ENCODE results near the gene PAPPA. TPM values are rescaled to one million over a fixed set of nuclear protein-coding genes. Genes with fewer than 3 reads are reported as not detected.

Gene PAPPA
- total RNA-seq, 3 donors from 2014 or later, result 0.61 to 2.5 (median 1.9) TPM

- intact Hi-C loops (cut with DNase I, micrococcal nuclease), result no loop called here
- no peaks in the 10 kb centered on the region for H3K36me3 ChIP-seq (ENCODE audit: low read depth)
- no peak for ATAC-seq
Observed at GRCh38 chr9:116300360-116300870, 146.8 kb downstream of the PAPPA start.

GRCh38 chr9:116303270-116303669, 149.7 kb downstream of the PAPPA start:
- ATAC-seq (no peak), DNase-seq (no peak)
- Histone ChIP-seq H3K4me1 (ENCODE audit: low read depth) (no peaks in the 10 kb centered on the region), H3K36me3 (ENCODE audit: low read depth) (no peaks in the 10 kb centered on the region), H3K9me3 (no peaks in the 10 kb centered on the region), H3K4me3 (no peak overlapping the region)
- intact Hi-C loops (cut with DNase I, micrococcal nuclease), result no loop called here
- TF ChIP-seq CTCF (IDR thresholded peaks at IDR 0.05), result no peak

More at GRCh38 chr9:116300360-116300870, 146.8 kb downstream of the PAPPA start:
- Histone ChIP-seq H3K4me3 (no peak overlapping the region), H3K9me3 (no peaks in the 10 kb centered on the region), H3K4me1 (ENCODE audit: low read depth) (no peaks in the 10 kb centered on the region)
- TF ChIP-seq CTCF (IDR thresholded peaks at IDR 0.05), result no peak
- no peak for DNase-seq

GRCh38 chr9:116303886-116304538, 150.4 kb downstream of the PAPPA start:
- no peak for TF ChIP-seq CTCF (IDR thresholded peaks at IDR 0.05)
- DNase-seq, result no peak
- H3K9me3 ChIP-seq, result no peaks in the 10 kb centered on the region
- H3K4me3 ChIP-seq, result no peak overlapping the region
- no peaks in the 10 kb centered on the region for H3K36me3 ChIP-seq (ENCODE audit: low read depth)
- intact Hi-C loops (cut with DNase I, micrococcal nuclease), result no loop called here
- ATAC-seq, result no peak
- H3K4me1 ChIP-seq (ENCODE audit: low read depth), result no peaks in the 10 kb centered on the region

- DNase-seq (no peak), ATAC-seq (no peak)
- no peaks in the 10 kb centered on the region for H3K36me3 ChIP-seq (ENCODE audit: low read depth)
- H3K4me3 ChIP-seq, result no peak overlapping the region
- TF ChIP-seq CTCF (IDR thresholded peaks at IDR 0.05), result no peak
- no peaks in the 10 kb centered on the region for H3K4me1 ChIP-seq (ENCODE audit: low read depth)
- no peaks in the 10 kb centered on the region for H3K9me3 ChIP-seq
- intact Hi-C loops (cut with DNase I, micrococcal nuclease), result no loop called here
Observed at GRCh38 chr9:116304761-116305160, 151.2 kb downstream of the PAPPA start.

GRCh38 chr9:116308076-116308475, 154.5 kb downstream of the PAPPA start:
- no peak for TF ChIP-seq CTCF (IDR thresholded peaks at IDR 0.05)
- no peak for ATAC-seq
- no peaks in the 10 kb centered on the region for H3K36me3 ChIP-seq (ENCODE audit: low read depth)
- intact Hi-C loops (cut with DNase I, micrococcal nuclease), result no loop called here
- DNase-seq, result no peak
- no peaks in the 10 kb centered on the region for H3K4me1 ChIP-seq (ENCODE audit: low read depth)
- H3K4me3 ChIP-seq, result no peak overlapping the region
- no peaks in the 10 kb centered on the region for H3K9me3 ChIP-seq
